ENCODE data around the gene AHNAK2.

- TF ChIP-seq CTCF (IDR thresholded peaks at IDR 0.05): no peak
- no peak for TF ChIP-seq ZFX (IDR thresholded peaks at IDR 0.05; ENCODE audit: borderline replicate concordance)
Observed at GRCh38 chr14:104964546-104964945, 13.6 kb downstream of the AHNAK2 start.

Measured in 22Rv1 (cell line).